Heart right ventricle (tissue), 16 donors: ENCODE measurements around the gene MROH7. TPM values are rescaled to one million over a fixed set of nuclear protein-coding genes. Genes with fewer than 3 reads are reported as not detected.
"Not testable (repeated sequence)": the region's sequence is repeated elsewhere in the genome, so short reads cannot be mapped to it uniquely, and the experiment has no call there.

Experiments
- ATAC-seq, 8 donors: fragments of 200-7000 bp; cut with Tn5 transposase; one replicate each; pipeline ENCODE4 v1.9.1; 2020; ENCODE audit warnings: mild to moderate bottlenecking in 8 of 8, moderate library complexity in 8 of 8, moderate number of reproducible peaks in 1 of 8
- DNase-seq, 2 donors: peaks; one replicate each; pipeline ENCODE4 v3.0.0-alpha.2; 2020
- H3K27ac ChIP-seq, 10 donors: fragments of 200-600 bp; sonication (generic) in 2 of 10; one replicate each; pipeline versions ENCODE4 v1.5.0 to v1.8.0; 2020 to 2022; ENCODE audit warnings: mild to moderate bottlenecking in 3 of 10
- H3K27me3 ChIP-seq, 7 donors: fragments of 200-600 bp; one replicate each; pipeline ENCODE4 v1.8.0; 2021 to 2022; ENCODE audit warnings: mild to moderate bottlenecking in 2 of 7
- H3K36me3 ChIP-seq, 9 donors: fragments of 200-600 bp; sonication (generic) in 1 of 9; one replicate each; pipeline versions ENCODE4 v1.5.0 to v1.8.0; 2020 to 2022; ENCODE audit warnings: mild to moderate bottlenecking in 2 of 9
- H3K4me1 ChIP-seq, 9 donors: fragments of 200-600 bp; sonication (generic) in 1 of 9; one replicate each; pipeline versions ENCODE4 v1.5.0 to v1.8.0; 2020 to 2022; ENCODE audit warnings: mild to moderate bottlenecking in 4 of 9
- H3K4me3 ChIP-seq, 10 donors: fragments of 200-600 bp; sonication (generic) in 2 of 10; one replicate each; pipeline versions ENCODE4 v1.5.0 to v1.8.0; 2020 to 2022; ENCODE audit warnings: mild to moderate bottlenecking in 7 of 10, moderate library complexity in 2 of 10
- H3K9me3 ChIP-seq, 11 donors: fragments of 200-600 bp in 10 of 11; sonication (generic) in 2 of 11; one replicate each; pipeline versions ENCODE4 v1.5.0 to v1.8.0; 2013 to 2022; ENCODE audit warnings: mild to moderate bottlenecking in 2 of 11, control low read depth in 1 of 11, moderate library complexity in 1 of 11
- WGBS, 2 donors: extraction: QIAGEN DNeasy Blood & Tissue Kit; methylation state at CpG; one replicate each; pipeline ENCODE4 v1.1.7; 2013; ENCODE audit warnings: inconsistent platforms in 1 of 2; 5-methylcytosine and 5-hydroxymethylcytosine counted together
- intact Hi-C, 10 donors: fragments of 100-400 bp; cut with DNase I; formaldehyde crosslinking; loops; one replicate each; pipeline versions ENCODE4 v1.11.1 to v1.14.2; 2022
- polyA plus RNA-seq, 2 donors: library from polyadenylated mRNA; stranded (reverse); fragments of 200-250 nt; gene quantifications; one replicate each; pipeline ENCODE4 v1.2.3, GENCODE V29; 2013
- total RNA-seq, 10 donors: library from RNA; stranded (reverse); fragmentation: NEBNext Ultra II Directional in 3 of 10; extraction: Animal tissue kit (Norgen Biotek cat#: 25700) in 3 of 10; gene quantifications; one replicate each; pipeline versions ENCODE4 v1.2.1 to v1.2.4, GENCODE V29; 2021 to 2023
- TF ChIP-seq, protein P1 (sequence below), 9 donors: fragments of 200-600 bp; sonication (generic) in 2 of 9; IDR thresholded peaks; one replicate each; pipeline versions ENCODE4 v1.5.0 to v1.8.0; 2021 to 2022; ENCODE audit warnings: antibody characterized with exemption in 9 of 9, mild to moderate bottlenecking in 5 of 9, moderate library complexity in 1 of 9
- donor health status: Arrhythmogenic right ventricular cardiomyopathy.
- donor health status: ischemic (EF 13 %, LVEDD 7.1; RV severe dilation, severe dysfunction).
- donor health status: healthy with polysubstance abuse.
- donor health status: DM: no; HTN: yes; CAD: no.
- donor health status: DM: no; HTN: no; CAD: no.
- donor health status: ischemic (EF 25% LVEDD 6.9; RV normal size, moderate dysfunction).
- donor health status: ischemic (EF 25% LVEDD 5.7; RV mildly dilated, moderate dysfunction).
- donor health status: healthy.
- donor health status: DM: yes; HTN: yes; CAD: no.
- donor health status: Ischemic cardiomyopathy.
- donor health status: ischemic (EF 35%, LVEDD 5.7; RV mildly dilated, moderate dysfunction).
- donor health status: nonischemic (EF 11% LVEDD 7.7; RV severe dilation, severe dysfunction).
- donor health status: DM: yes; HTN: yes; CAD: no.
- donor health status: PGD.
- donor health status: ischemic (EF 29% LVEDD 5.4; RV normal size, mild dysfunction).
- donor health status: nonischemic (EF 23%, LVEDD 6.1; RV moderate dilation, normal function).

Gene MROH7
- total and polyA plus RNA-seq, 12 donors = 2.1 to 25.8 (median 12.8) TPM

DNA sequence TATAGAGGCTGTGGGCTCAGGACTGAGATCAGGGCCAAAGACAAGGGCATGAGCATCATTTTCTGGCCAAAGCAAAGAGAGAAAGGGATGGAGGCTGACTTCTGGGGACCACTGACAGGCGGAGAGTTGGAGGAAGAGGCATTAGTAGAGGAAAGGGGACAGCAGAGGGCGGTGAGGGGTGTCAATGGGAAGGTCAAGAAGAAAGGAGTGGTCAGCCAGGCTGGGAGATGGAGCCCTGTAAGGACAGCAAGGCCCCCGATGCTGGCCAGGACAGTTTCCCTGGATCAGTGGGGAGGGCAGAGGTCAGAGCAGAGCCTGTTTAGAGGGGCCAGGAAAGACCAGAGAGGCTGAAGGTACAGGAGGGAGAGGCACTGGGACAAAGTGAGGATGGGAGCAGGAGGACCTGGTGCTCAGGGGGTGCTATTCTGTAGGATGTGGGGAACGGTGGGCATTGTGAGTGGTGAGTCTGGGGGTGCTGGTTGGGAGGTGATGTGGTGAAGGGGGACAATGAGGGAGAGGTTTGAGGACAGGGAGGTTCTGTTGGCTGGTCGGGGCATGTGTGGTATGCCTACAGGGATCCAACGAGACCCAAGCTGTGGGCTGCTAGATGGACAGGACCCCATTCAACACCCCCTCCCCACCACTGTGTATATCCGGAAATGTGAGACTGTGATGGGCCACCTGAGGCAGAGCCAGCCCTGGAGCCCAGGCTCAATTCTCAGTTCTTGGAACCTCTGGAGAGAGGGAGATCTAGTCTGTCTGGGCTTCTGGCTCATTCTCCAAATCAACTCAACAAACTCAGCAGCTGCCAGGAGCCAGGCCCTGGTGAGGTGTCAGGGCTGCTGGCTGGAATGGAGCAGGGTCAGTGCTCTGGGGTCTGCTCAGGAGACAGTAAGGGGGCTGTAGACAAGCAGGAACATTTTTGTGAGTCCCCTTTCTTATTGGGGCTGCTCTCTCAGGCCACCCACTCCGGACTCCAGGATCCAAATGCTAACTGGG lies 16.8 kb upstream of the MROH7 start:
- DNase-seq (no peak), ATAC-seq (peak in 5 of 8 donors; percentile 13 to 46 (median 29))
- intact Hi-C loops = loop anchor here in 1 of 10 donors (2.0 kb wide), 1 partner anchor 20 kb away; no protein-coding TSS in a partner anchor
- TF ChIP-seq, protein P1, sequence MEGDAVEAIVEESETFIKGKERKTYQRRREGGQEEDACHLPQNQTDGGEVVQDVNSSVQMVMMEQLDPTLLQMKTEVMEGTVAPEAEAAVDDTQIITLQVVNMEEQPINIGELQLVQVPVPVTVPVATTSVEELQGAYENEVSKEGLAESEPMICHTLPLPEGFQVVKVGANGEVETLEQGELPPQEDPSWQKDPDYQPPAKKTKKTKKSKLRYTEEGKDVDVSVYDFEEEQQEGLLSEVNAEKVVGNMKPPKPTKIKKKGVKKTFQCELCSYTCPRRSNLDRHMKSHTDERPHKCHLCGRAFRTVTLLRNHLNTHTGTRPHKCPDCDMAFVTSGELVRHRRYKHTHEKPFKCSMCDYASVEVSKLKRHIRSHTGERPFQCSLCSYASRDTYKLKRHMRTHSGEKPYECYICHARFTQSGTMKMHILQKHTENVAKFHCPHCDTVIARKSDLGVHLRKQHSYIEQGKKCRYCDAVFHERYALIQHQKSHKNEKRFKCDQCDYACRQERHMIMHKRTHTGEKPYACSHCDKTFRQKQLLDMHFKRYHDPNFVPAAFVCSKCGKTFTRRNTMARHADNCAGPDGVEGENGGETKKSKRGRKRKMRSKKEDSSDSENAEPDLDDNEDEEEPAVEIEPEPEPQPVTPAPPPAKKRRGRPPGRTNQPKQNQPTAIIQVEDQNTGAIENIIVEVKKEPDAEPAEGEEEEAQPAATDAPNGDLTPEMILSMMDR (IDR thresholded peaks at IDR 0.05) = no peak
- no peak overlapping the region for H3K4me3 ChIP-seq
- 57 to 69% methylated on average over 8 of the region's 8 CpGs for WGBS, 2 donors
- no peaks in the 10 kb centered on the region for H3K27me3 ChIP-seq
- peak overlapping the region in 3 of 10 donors; percentile 10 to 62 (median 39) for H3K27ac ChIP-seq
- peaks cover 0 to 19% (median 0%) of the 10 kb centered on the region in 9 donors for H3K4me1 ChIP-seq
- H3K36me3 ChIP-seq = no peaks in the 10 kb centered on the region
- H3K9me3 ChIP-seq = no peaks in the 10 kb centered on the region

DNA sequence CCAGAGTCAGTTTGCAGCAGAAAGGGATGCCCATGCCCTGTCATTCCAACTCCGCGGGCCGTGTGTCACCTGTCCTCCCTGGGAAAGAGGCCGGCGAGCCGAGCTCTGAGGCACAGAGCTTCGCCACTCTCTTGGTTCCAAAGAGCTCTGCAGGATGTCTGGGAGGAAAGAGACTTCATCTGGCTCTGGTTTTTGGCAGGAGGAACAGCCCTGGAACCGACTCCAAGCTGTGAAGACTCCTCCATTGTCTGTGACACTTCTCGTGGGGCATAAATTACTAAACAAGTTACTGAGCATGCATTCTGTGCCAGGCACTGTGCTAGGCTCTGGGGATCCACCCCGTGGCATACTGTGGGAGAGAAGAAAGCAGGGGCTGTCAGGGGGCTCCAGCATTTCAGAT lies 14.4 kb upstream of the MROH7 start:
- no peak overlapping the region for H3K4me3 ChIP-seq
- H3K27ac ChIP-seq = no peak overlapping the region
- peaks cover 0 to 2% (median 0%) of the 10 kb centered on the region in 9 donors for H3K36me3 ChIP-seq
- peaks cover 0 to 19% (median 0%) of the 10 kb centered on the region in 9 donors for H3K4me1 ChIP-seq
- H3K9me3 ChIP-seq = no peaks in the 10 kb centered on the region
- no peak for ATAC-seq
- intact Hi-C loops = no loop called here
- DNase-seq = no peak
- WGBS, 2 donors = 77% methylated on average over 10 of the region's 10 CpGs; no CpG with 5 or more reads in 1 of the 2 donors
- TF ChIP-seq, protein P1 (IDR thresholded peaks at IDR 0.05) = no peak
- no peaks in the 10 kb centered on the region for H3K27me3 ChIP-seq

DNA sequence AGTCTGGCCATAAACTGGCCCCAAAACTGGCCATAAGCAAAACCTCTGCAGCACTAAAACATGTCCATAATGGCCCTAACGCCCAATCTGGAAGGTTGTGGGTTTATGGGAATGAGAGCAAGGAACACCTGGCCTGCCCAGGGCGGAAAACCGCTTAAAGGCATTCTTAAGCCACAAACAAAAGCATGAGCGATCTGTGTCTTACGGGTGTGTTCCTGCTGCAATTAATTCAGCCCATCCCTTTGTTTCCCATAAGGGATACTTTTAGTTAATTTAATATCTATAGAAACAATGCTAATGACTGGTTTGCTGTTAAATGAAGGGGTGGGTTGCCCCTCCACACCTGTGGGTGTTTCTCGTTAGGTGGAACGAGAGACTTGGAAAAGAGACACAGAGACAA lies 5.8 kb upstream of the MROH7 start:
- H3K9me3 ChIP-seq, H3K27ac ChIP-seq, ATAC-seq, H3K4me1 ChIP-seq, DNase-seq, intact Hi-C loops, H3K4me3 ChIP-seq, H3K27me3 ChIP-seq: not testable (repeated sequence)
- WGBS, 2 donors = 85 to 93% methylated on average over 7 of the region's 7 CpGs
- peaks cover 0 to 18% (median 0%) of the 10 kb centered on the region in 9 donors for H3K36me3 ChIP-seq

DNA sequence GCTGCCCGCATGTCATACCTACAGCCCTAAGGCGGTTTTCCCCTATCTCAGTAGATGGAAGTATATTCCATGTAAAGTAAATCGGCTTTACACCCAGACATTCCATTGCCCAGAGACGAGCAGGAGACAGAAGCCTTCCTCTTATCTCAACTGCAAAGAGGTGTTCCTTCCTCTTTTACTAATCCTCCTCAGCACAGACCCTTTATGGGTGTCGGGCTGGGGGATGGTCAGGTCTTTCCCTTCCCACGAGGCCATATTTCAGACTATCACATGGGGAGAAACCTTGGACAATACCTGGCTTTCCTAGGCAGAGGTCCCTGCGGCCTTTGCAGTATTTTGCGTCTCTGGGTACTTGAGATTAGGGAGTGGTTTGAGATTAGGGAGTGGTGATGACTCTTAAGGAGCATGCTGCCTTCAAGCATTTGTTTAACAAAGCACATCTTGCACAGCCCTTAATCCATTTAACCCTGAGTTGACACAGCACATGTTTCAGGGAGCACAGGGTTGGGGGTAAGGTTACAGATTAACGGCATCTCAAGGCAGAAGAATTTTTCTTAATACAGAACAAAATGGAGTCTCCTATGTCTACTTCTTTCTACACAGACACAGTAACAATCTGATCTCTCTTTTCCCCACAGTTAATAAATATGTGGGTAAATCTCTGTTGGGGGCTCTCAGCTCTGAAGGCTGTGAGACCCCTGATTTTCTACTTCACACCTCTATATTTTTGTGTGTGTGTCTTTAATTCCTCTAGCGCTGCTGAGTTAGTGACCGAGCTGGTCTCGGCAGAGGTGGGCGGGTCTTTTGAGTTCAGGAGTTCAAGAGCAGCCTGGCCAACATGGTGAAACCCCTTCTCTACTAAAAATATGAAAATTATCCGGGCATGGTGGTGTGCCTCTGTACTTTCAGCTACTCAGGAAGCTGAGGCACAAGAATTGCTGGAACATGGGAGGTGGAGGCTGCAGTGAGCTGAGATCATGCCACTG lies 4.8 kb upstream of the MROH7 start:
- not testable (repeated sequence) for H3K4me3 ChIP-seq

DNA sequence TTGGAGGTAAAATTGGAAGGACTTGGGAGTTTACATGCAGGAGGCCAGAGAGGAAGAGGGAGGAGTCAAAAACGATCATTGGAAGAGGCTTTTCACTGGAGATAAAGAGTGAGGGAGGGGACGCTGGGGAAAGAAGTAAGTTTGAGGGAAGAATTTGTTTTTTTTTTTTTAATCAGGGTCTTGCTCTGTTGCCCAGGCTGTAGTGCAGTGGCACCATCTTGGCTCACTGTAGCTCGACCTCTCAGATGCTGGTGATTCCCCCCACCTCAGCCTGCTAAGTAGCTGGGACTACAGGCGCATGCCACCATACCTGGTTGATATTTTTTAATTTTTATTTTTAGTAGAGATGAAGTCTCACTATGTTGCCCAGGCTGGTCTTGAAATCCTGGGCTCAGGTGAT lies 1.2 kb upstream of the MROH7 start:
- Histone ChIP-seq H3K9me3 (peaks cover 0 to 26% (median 13%) of the 10 kb centered on the region in 11 donors), H3K4me3 (no peak overlapping the region), H3K4me1 (peaks cover 0 to 2% (median 0%) of the 10 kb centered on the region in 9 donors), H3K27ac (no peak overlapping the region), H3K36me3 (peaks cover 0 to 8% (median 0%) of the 10 kb centered on the region in 9 donors), H3K27me3 (no peaks in the 10 kb centered on the region)
- WGBS, 2 donors = 63 to 64% methylated on average over 4 of the region's 4 CpGs
- intact Hi-C loops = no loop called here
- TF ChIP-seq, protein P1 (IDR thresholded peaks at IDR 0.05) = no peak
- ATAC-seq = no peak
- no peak for DNase-seq

More for the DNA sequence above, 4.8 kb upstream of the MROH7 start:
- 47 to 53% methylated on average over 14 of the region's 14 CpGs for WGBS, 2 donors
- H3K27me3 ChIP-seq, H3K9me3 ChIP-seq, DNase-seq, H3K4me1 ChIP-seq, intact Hi-C loops, H3K27ac ChIP-seq, ATAC-seq: not testable (repeated sequence)
- peaks cover 0 to 18% (median 0%) of the 10 kb centered on the region in 9 donors for H3K36me3 ChIP-seq
